ENCODE results near the gene UBL4A.

The UBL4A gene
- total RNA-seq = 12.7 to 75.2 (median 74.9) reads per million in 3 experiments

- DNase-seq = peak; percentile 38
Measured at GRCh38 chrX:154486396-154487207, at the start of gene UBL4A. TSS of gene UBL4A (minus strand) at chrX:154486615. CDS start at chrX:154486584, 31 bp downstream.

GRCh38 chrX:154535892-154536291 lies 49.5 kb upstream of the UBL4A start:
- DNase-seq = no peak

- DNase-seq = peak; percentile 88
Measured at GRCh38 chrX:154534526-154535322, 48.3 kb upstream of the UBL4A start.

- DNase-seq = no peak
Measured at GRCh38 chrX:154532690-154533089, 46.3 kb upstream of the UBL4A start.

GRCh38 chrX:154531626-154532025 lies 45.2 kb upstream of the UBL4A start:
- DNase-seq = no peak

GRCh38 chrX:154530286-154530685 lies 43.9 kb upstream of the UBL4A start:
- DNase-seq = no peak

GRCh38 chrX:154529206-154529612 lies 42.8 kb upstream of the UBL4A start:
- no peak for DNase-seq

- DNase-seq = peak; percentile 35
Measured at GRCh38 chrX:154526901-154527675, 40.7 kb upstream of the UBL4A start.

GRCh38 chrX:154525606-154526490 lies 39.4 kb upstream of the UBL4A start:
- no peak for DNase-seq

GRCh38 chrX:154519389-154519788 lies 33.0 kb upstream of the UBL4A start:
- DNase-seq = no peak

GRCh38 chrX:154517101-154517781 lies 30.8 kb upstream of the UBL4A start:
- no peak for DNase-seq

GRCh38 chrX:154516656-154517100 lies 30.3 kb upstream of the UBL4A start:
- DNase-seq = no peak

GRCh38 chrX:154515966-154516655 lies 29.7 kb upstream of the UBL4A start, which contains the start of gene FAM3A:
TSS of gene FAM3A (minus strand) at chrX:154516232. CDS start at chrX:154515772, 460 bp downstream.
- peak; percentile 87 for DNase-seq

GRCh38 chrX:154515090-154515965 lies 28.9 kb upstream of the UBL4A start:
- DNase-seq = no peak

GRCh38 chrX:154513716-154514115 lies 27.3 kb upstream of the UBL4A start:
- DNase-seq = no peak

GRCh38 chrX:154512879-154513553 lies 26.6 kb upstream of the UBL4A start:
- no peak for DNase-seq

GRCh38 chrX:154511761-154512160 lies 25.3 kb upstream of the UBL4A start:
- DNase-seq = no peak

GRCh38 chrX:154509455-154509854 lies 23.0 kb upstream of the UBL4A start:
- no peak for DNase-seq

GRCh38 chrX:154508384-154508745 lies 21.9 kb upstream of the UBL4A start:
- DNase-seq = no peak

All from central memory CD4-positive, alpha-beta T cell (primary cell).